Activated naive CD8-positive, alpha-beta T cell treated with anti-CD3 and anti-CD28 coated beads, Interleukin-2, amount 50 U/mL, for 24 hours (primary cell): ENCODE measurements around the gene SEC22C.

ENCODE experiments used
- ATAC-seq: fragments of 150-1000 bp; cut with Tn5 transposase; one replicate; pipeline ENCODE4 v1.10.0; 2021
- DNase-seq: peaks from one replicate; pipeline ENCODE4 v3.0.0; 2021
- H3K27ac Mint-ChIP-seq: one replicate; pipeline ENCODE4 v1.8.0; 2021; ENCODE audit warnings: mild to moderate bottlenecking, mixed read lengths
- H3K27me3 Mint-ChIP-seq: one replicate; pipeline ENCODE4 v1.8.0; 2021; ENCODE audit warnings: mixed read lengths
- H3K36me3 Mint-ChIP-seq: one replicate; pipeline ENCODE4 v1.8.0; 2021; ENCODE audit warnings: low read depth, mixed read lengths
- H3K4me1 Mint-ChIP-seq: one replicate; pipeline ENCODE4 v1.8.0; 2021; ENCODE audit warnings: mixed read lengths
- H3K4me3 Mint-ChIP-seq: one replicate; pipeline ENCODE4 v1.8.0; 2021; ENCODE audit warnings: mild to moderate bottlenecking, moderate library complexity, mixed read lengths
- H3K9me3 Mint-ChIP-seq: one replicate; pipeline ENCODE4 v1.8.0; 2021; ENCODE audit warnings: mixed read lengths

The SEC22C gene

GRCh38 chr3:42533161-42533897, 48.4 kb downstream of the SEC22C start:
- Mint-ChIP-seq H3K4me3 (no peak overlapping the region), H3K27ac (no peak overlapping the region), H3K4me1 (peaks cover 32% of the 10 kb centered on the region), H3K27me3 (no peaks in the 10 kb centered on the region), H3K36me3 (no peaks in the 10 kb centered on the region), H3K9me3 (no peaks in the 10 kb centered on the region)
- DNase-seq (no peak), ATAC-seq (no peak)

GRCh38 chr3:42532229-42532628, 49.5 kb downstream of the SEC22C start:
- peaks cover 40% of the 10 kb centered on the region for H3K4me1 Mint-ChIP-seq
- no peak for ATAC-seq
- no peaks in the 10 kb centered on the region for H3K27me3 Mint-ChIP-seq
- no peak for DNase-seq
- H3K9me3 Mint-ChIP-seq = no peaks in the 10 kb centered on the region
- H3K27ac Mint-ChIP-seq = no peak overlapping the region
- H3K4me3 Mint-ChIP-seq = no peak overlapping the region
- H3K36me3 Mint-ChIP-seq = no peaks in the 10 kb centered on the region

- Mint-ChIP-seq H3K4me1 (peaks cover 47% of the 10 kb centered on the region), H3K27me3 (no peaks in the 10 kb centered on the region), H3K36me3 (no peaks in the 10 kb centered on the region), H3K27ac (no peak overlapping the region), H3K9me3 (no peaks in the 10 kb centered on the region), H3K4me3 (no peak overlapping the region)
- DNase-seq = no peak
- no peak for ATAC-seq
Measured at GRCh38 chr3:42531470-42531869, 50.3 kb downstream of the SEC22C start.

DNA sequence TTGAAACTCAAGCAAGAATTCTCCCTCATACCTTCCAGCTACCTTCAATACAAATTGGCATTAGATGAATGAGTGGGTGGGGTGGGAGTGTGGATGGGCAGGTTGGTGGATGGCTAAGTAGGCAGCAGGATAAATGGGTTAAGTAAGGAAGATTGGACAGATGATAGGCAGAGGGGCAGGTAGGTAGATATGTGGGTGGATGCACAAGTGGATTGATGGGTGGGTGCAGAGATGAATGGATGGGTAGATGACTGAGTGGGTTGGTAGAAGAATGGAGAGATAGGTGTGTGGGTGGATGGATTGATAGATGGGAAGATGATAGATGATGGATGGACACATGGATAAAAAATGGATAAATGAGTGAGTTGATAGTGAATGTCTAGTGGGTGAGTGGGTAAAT, 51.7 kb downstream of the SEC22C start:
- Mint-ChIP-seq H3K4me3 (no peak overlapping the region), H3K9me3 (no peaks in the 10 kb centered on the region)
- ATAC-seq = no peak

GRCh38 chr3:42529468-42529867, 52.3 kb downstream of the SEC22C start:
- Mint-ChIP-seq H3K9me3 (no peaks in the 10 kb centered on the region), H3K36me3 (no peaks in the 10 kb centered on the region), H3K4me3 (no peak overlapping the region), H3K27me3 (no peaks in the 10 kb centered on the region), H3K4me1 (peaks cover 51% of the 10 kb centered on the region), H3K27ac (no peak overlapping the region)
- ATAC-seq = no peak
- DNase-seq = no peak

More for the DNA sequence above, 51.7 kb downstream of the SEC22C start:
- peaks cover 51% of the 10 kb centered on the region for H3K4me1 Mint-ChIP-seq
- no peaks in the 10 kb centered on the region for H3K36me3 Mint-ChIP-seq
- DNase-seq = no peak
- no peak overlapping the region for H3K27ac Mint-ChIP-seq
- H3K27me3 Mint-ChIP-seq = no peaks in the 10 kb centered on the region

DNA sequence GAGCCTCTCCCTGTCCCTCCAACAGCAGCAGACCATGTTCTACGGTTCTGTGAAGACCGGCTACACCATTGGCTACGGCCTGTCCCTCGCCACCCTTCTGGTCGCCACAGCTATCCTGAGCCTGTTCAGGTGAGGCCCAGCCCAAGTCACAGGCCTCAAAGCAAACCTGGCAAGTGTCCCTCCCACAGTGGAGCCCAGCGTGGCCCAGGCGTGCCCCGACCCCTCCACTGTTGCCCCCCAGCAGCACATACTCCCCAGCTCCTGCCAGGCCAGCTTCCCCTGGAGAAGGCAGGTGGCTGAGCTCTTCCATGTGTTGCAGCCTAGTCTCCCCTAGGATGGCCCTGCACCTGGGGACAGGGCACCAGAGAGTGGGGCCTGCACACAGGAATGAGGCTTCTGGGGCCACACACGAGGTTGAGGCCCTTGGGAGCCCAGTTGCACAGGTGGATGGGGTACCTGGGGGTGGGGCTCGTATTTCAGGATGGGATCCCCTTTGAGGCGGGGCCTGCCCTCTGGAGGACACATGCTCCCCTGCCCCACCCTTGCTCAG, 54.3 kb downstream of the SEC22C start:
- no peak overlapping the region for H3K27ac Mint-ChIP-seq
- no peaks in the 10 kb centered on the region for H3K27me3 Mint-ChIP-seq
- ATAC-seq (no peak), DNase-seq (no peak)
- peaks cover 44% of the 10 kb centered on the region for H3K4me1 Mint-ChIP-seq
- no peaks in the 10 kb centered on the region for H3K36me3 Mint-ChIP-seq
- no peak overlapping the region for H3K4me3 Mint-ChIP-seq
- H3K9me3 Mint-ChIP-seq = no peaks in the 10 kb centered on the region

DNA sequence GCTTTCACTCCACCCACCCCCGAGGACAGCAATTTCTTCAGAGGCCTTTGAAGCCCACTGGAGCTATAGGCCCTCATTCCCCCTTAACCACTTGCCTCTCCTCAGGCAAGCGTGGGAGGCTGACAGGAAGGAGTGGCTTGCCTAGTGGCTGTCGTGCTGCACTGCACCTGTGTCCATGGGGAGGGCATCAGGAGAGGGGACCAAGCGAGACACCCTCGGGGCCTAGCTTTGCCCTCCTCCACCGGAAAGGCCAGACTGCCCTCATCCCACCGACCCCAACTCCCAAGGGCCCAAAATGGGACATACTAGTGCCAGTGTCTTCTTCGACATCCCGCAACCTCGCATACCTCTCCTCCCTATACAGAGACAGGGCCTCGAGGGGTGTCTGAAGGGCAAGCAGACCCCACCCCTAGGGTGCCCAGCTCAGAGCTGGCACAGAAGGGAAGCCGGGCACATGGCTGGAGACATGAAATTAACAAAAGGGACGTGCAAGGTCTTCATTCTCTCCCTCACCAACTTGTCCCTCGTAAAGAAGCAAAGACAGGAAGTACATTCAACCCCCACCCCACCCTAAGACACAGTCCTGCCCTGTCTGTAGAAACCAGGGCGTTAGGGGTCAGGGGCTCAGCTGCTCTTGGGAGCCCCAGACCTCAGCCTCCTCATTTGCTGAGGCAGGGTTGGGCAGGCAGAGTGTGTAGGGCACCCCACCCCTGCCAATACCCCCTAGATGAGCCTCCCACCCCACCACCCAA, 55.0 kb downstream of the SEC22C start:
- ATAC-seq (peak; percentile 85), DNase-seq (peak; percentile 54)
- Mint-ChIP-seq H3K4me3 (no peak overlapping the region), H3K27me3 (no peaks in the 10 kb centered on the region), H3K9me3 (no peaks in the 10 kb centered on the region), H3K36me3 (no peaks in the 10 kb centered on the region), H3K27ac (peak overlapping the region; percentile 66), H3K4me1 (peaks cover 43% of the 10 kb centered on the region)

DNA sequence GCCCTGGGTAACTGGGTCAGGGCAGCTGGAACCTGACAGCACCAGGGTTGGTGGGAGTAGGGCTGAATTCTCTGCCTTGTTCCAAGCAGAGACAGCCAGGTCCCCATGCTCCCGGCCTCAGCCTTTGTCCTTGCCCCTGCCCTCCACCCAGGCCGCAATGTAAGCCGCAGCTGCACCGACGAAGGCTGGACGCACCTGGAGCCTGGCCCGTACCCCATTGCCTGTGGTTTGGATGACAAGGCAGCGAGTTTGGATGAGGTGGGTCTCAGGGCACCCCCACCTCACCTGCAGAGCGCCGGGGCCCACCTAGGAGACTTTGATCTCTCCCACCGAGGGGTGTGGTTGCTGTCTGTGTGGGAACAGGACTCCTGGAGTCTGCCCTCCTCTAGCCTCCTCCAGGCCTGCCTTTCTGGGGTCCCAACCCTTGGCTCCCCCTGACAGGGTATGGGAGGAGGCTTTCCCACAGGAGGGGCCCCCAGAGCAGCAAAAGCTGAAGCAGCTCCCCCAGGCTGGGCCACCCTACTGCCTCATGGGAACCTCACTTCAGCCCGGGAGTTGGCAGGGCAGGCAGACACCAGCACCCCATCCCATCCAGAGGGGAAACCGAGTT, 55.9 kb downstream of the SEC22C start:
- no peak for ATAC-seq
- Mint-ChIP-seq H3K27ac (no peak overlapping the region), H3K4me3 (no peak overlapping the region)

GRCh38 chr3:42525212-42525611, 56.6 kb downstream of the SEC22C start:
- Mint-ChIP-seq H3K27me3 (no peaks in the 10 kb centered on the region), H3K36me3 (no peaks in the 10 kb centered on the region), H3K27ac (no peak overlapping the region), H3K9me3 (no peaks in the 10 kb centered on the region), H3K4me3 (no peak overlapping the region), H3K4me1 (peaks cover 39% of the 10 kb centered on the region)
- no peak for DNase-seq
- no peak for ATAC-seq

More for the DNA sequence above, 55.9 kb downstream of the SEC22C start:
- Mint-ChIP-seq H3K27me3 (no peaks in the 10 kb centered on the region), H3K36me3 (no peaks in the 10 kb centered on the region), H3K9me3 (no peaks in the 10 kb centered on the region), H3K4me1 (peaks cover 39% of the 10 kb centered on the region)
- DNase-seq = no peak

DNA sequence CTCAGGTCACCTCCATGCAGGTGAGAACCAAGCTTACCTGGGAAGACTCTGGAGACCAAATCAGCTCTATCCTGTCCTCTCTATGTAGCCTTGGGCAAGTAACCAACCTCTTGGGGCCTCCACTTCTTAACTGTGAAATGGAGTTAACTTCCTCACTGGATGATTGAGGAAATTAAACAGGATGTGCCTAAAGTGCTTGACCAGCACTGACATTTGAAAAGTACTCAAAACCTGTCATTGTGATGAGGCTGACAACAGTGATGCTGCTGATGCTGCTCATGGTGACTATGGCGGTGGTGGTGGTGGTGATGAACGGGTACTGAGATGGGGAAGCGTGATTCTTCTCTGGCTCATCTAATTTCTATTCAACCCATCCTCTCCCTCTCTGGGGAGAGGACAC, 57.0 kb downstream of the SEC22C start:
- Mint-ChIP-seq H3K9me3 (no peaks in the 10 kb centered on the region), H3K36me3 (no peaks in the 10 kb centered on the region), H3K4me3 (no peak overlapping the region), H3K27me3 (no peaks in the 10 kb centered on the region), H3K27ac (no peak overlapping the region), H3K4me1 (peaks cover 39% of the 10 kb centered on the region)
- DNase-seq (no peak), ATAC-seq (no peak)

GRCh38 chr3:42520906-42521305, 60.9 kb downstream of the SEC22C start:
- H3K27me3 Mint-ChIP-seq = no peaks in the 10 kb centered on the region
- no peak overlapping the region for H3K4me3 Mint-ChIP-seq
- H3K9me3 Mint-ChIP-seq = no peaks in the 10 kb centered on the region
- H3K4me1 Mint-ChIP-seq = peaks cover 17% of the 10 kb centered on the region
- no peak for ATAC-seq
- no peak for DNase-seq
- no peaks in the 10 kb centered on the region for H3K36me3 Mint-ChIP-seq
- no peak overlapping the region for H3K27ac Mint-ChIP-seq

GRCh38 chr3:42520336-42520735, 61.4 kb downstream of the SEC22C start:
- no peak overlapping the region for H3K27ac Mint-ChIP-seq

GRCh38 chr3:42519568-42519962, 62.2 kb downstream of the SEC22C start:
- Mint-ChIP-seq H3K27ac (peak overlapping the region; percentile 15), H3K4me1 (peaks cover 17% of the 10 kb centered on the region), H3K27me3 (no peaks in the 10 kb centered on the region), H3K9me3 (no peaks in the 10 kb centered on the region), H3K4me3 (no peak overlapping the region), H3K36me3 (no peaks in the 10 kb centered on the region)
- DNase-seq (no peak), ATAC-seq (peak; percentile 95)

More at GRCh38 chr3:42520336-42520735, 61.4 kb downstream of the SEC22C start:
- ATAC-seq (no peak), DNase-seq (no peak)
- H3K27me3 Mint-ChIP-seq = no peaks in the 10 kb centered on the region
- H3K4me3 Mint-ChIP-seq = no peak overlapping the region
- H3K4me1 Mint-ChIP-seq = peaks cover 17% of the 10 kb centered on the region
- no peaks in the 10 kb centered on the region for H3K36me3 Mint-ChIP-seq
- no peaks in the 10 kb centered on the region for H3K9me3 Mint-ChIP-seq

GRCh38 chr3:42518800-42519567, 62.8 kb downstream of the SEC22C start:
- peak; percentile 32 for DNase-seq
- Mint-ChIP-seq H3K36me3 (no peaks in the 10 kb centered on the region), H3K9me3 (no peaks in the 10 kb centered on the region), H3K27me3 (no peaks in the 10 kb centered on the region), H3K4me1 (peaks cover 17% of the 10 kb centered on the region), H3K4me3 (no peak overlapping the region), H3K27ac (peak overlapping the region; percentile 15)
- ATAC-seq = no peak
